ENCODE measurements around the gene LMCD1.

Gene LMCD1

GRCh38 chr3:8595252-8595651 is 93.6 kb downstream of the LMCD1 start:
- DNase-seq: no peak

- no peak for DNase-seq
Measured at GRCh38 chr3:8595695-8596115, 94.1 kb downstream of the LMCD1 start.

GRCh38 chr3:8596321-8597218 is 94.9 kb downstream of the LMCD1 start:
- DNase-seq: no peak

GRCh38 chr3:8597219-8597853 is 95.7 kb downstream of the LMCD1 start:
- DNase-seq: no peak

GRCh38 chr3:8599146-8599545 is 97.5 kb downstream of the LMCD1 start:
- no peak for DNase-seq

GRCh38 chr3:8600457-8600856 is 98.8 kb downstream of the LMCD1 start:
- no peak for DNase-seq

GRCh38 chr3:8603115-8603710 is 101.6 kb downstream of the LMCD1 start:
- DNase-seq: no peak

GRCh38 chr3:8604006-8604405 is 102.4 kb downstream of the LMCD1 start:
- no peak for DNase-seq

- DNase-seq: no peak
Measured at GRCh38 chr3:8604988-8605387, 103.4 kb downstream of the LMCD1 start.

- no peak for DNase-seq
Measured at GRCh38 chr3:8606701-8607231, 105.1 kb downstream of the LMCD1 start.

GRCh38 chr3:8607234-8608040 is 105.8 kb downstream of the LMCD1 start:
- DNase-seq: no peak

- no peak for DNase-seq
Measured at GRCh38 chr3:8608041-8608790, 106.6 kb downstream of the LMCD1 start.

- no peak for DNase-seq
Measured at GRCh38 chr3:8608791-8609467, 107.3 kb downstream of the LMCD1 start.

- DNase-seq: no peak
Measured at GRCh38 chr3:8610951-8611350, 109.3 kb downstream of the LMCD1 start.

GRCh38 chr3:8617921-8618320 is 116.3 kb downstream of the LMCD1 start:
- DNase-seq: no peak

- no peak for DNase-seq
Measured at GRCh38 chr3:8618950-8619349, 117.3 kb downstream of the LMCD1 start.

- DNase-seq: no peak
Measured at GRCh38 chr3:8619548-8619947, 117.9 kb downstream of the LMCD1 start.

GRCh38 chr3:8621141-8621540 is 119.5 kb downstream of the LMCD1 start:
- no peak for DNase-seq

GRCh38 chr3:8621872-8622271 is 120.2 kb downstream of the LMCD1 start:
- no peak for DNase-seq

GRCh38 chr3:8622873-8623691 is 121.5 kb downstream of the LMCD1 start:
- peak; percentile 32 for DNase-seq

GRCh38 chr3:8623741-8624140 is 122.1 kb downstream of the LMCD1 start:
- no peak for DNase-seq
